GM13977 (cell line): ENCODE results near the gene FSTL4.
A peak's percentile ranks its signal among the peaks of the same experiment; 100 is the strongest.

Experiments
- DNase-seq: peaks from one replicate; pipeline ENCODE4 v3.0.0; 2012; ENCODE audit warnings: low spot score
- CTCF ChIP-seq: IDR thresholded peaks from 2 replicates; pipeline ENCODE4 v1.5.1; 2012; ENCODE audit warnings: mild to moderate bottlenecking, control low read depth; ENCODE audit not compliant: insufficient read depth; ENCODE audit errors: extremely low read depth, missing control alignments
- in situ Hi-C: fragments of 300-500 bp; cut with MboI; formaldehyde crosslinking; loops from one replicate; pipeline ENCODE4 v1.12.0; 2022; ENCODE audit warnings: low sequenced_read_pairs, low pct_unique_long_range_greater_than_20kb, mixed read lengths, inconsistent platforms; ENCODE audit not compliant: unreplicated experiment

The FSTL4 gene

GRCh38 chr5:133564921-133565565 is 47.3 kb downstream of the FSTL4 start:
- in situ Hi-C loops = no loop called here
- no peak for DNase-seq
- no peak for TF ChIP-seq CTCF

GRCh38 chr5:133562554-133562953 is 49.8 kb downstream of the FSTL4 start:
- TF ChIP-seq CTCF = no peak
- in situ Hi-C loops = no loop called here

GRCh38 chr5:133559960-133560359 is 52.4 kb downstream of the FSTL4 start:
- in situ Hi-C loops = no loop called here
- TF ChIP-seq CTCF = no peak
- no peak for DNase-seq

More at GRCh38 chr5:133562554-133562953, 49.8 kb downstream of the FSTL4 start:
- DNase-seq = no peak

- no peak for DNase-seq
- TF ChIP-seq CTCF = no peak
- in situ Hi-C loops = no loop called here
These were observed 55.8 kb downstream of the FSTL4 start for GRCh38 chr5:133556551-133556950.

- no peak for DNase-seq
- in situ Hi-C loops = no loop called here
- TF ChIP-seq CTCF = no peak
These were observed 58.1 kb downstream of the FSTL4 start for GRCh38 chr5:133554279-133554678.

GRCh38 chr5:133552925-133553525 is 59.3 kb downstream of the FSTL4 start:
- peak; percentile 83 for TF ChIP-seq CTCF
- in situ Hi-C loops = no loop called here
- DNase-seq = peak; percentile 57
